ENCODE measurements around the gene RAB3C. TPM values are rescaled to one million over a fixed set of nuclear protein-coding genes. Genes with fewer than 3 reads are reported as not detected.
"Not testable (repeated sequence)": the region's sequence is repeated elsewhere in the genome, so short reads cannot be mapped to it uniquely, and the experiment has no call there.

Gene RAB3C
- total RNA-seq, 1 donor from 2014 or later = not detected

GRCh38 chr5:58548068-58548467 lies 34.8 kb upstream of the RAB3C start:
- no peak overlapping the region for H3K4me3 ChIP-seq (ENCODE audit: low read depth, low read length)
- TF ChIP-seq CTCF (conservative IDR thresholded peaks at IDR 0.05; ENCODE audit: low read depth, low read length) = no peak

GRCh38 chr5:58551492-58551891 lies 31.4 kb upstream of the RAB3C start:
- no peak overlapping the region for H3K4me3 ChIP-seq (ENCODE audit: low read depth, low read length)
- DNase-seq (ENCODE audit: low read depth) = no peak
- no peak for TF ChIP-seq CTCF (conservative IDR thresholded peaks at IDR 0.05; ENCODE audit: low read depth, low read length)

More at GRCh38 chr5:58548068-58548467, 34.8 kb upstream of the RAB3C start:
- no peak for DNase-seq (ENCODE audit: low read depth)

- not testable (repeated sequence) for DNase-seq (ENCODE audit: low read depth); H3K4me3 ChIP-seq (ENCODE audit: low read depth, low read length)
Measured at GRCh38 chr5:58557665-58558338, 25.1 kb upstream of the RAB3C start.

- not testable (repeated sequence) for DNase-seq (ENCODE audit: low read depth)
Measured at GRCh38 chr5:58563016-58563700, 19.7 kb upstream of the RAB3C start.

GRCh38 chr5:58564043-58564832 lies 18.6 kb upstream of the RAB3C start:
- not testable (repeated sequence) for DNase-seq (ENCODE audit: low read depth); H3K4me3 ChIP-seq (ENCODE audit: low read depth, low read length)

More at GRCh38 chr5:58563016-58563700, 19.7 kb upstream of the RAB3C start:
- H3K4me3 ChIP-seq (ENCODE audit: low read depth, low read length) = not testable (repeated sequence)

- TF ChIP-seq CTCF (conservative IDR thresholded peaks at IDR 0.05; ENCODE audit: low read depth, low read length) = no peak
- DNase-seq (ENCODE audit: low read depth) = no peak
- no peak overlapping the region for H3K4me3 ChIP-seq (ENCODE audit: low read depth, low read length)
Measured at GRCh38 chr5:58565033-58565432, 17.8 kb upstream of the RAB3C start.

- H3K4me3 ChIP-seq (ENCODE audit: low read depth, low read length) = no peak overlapping the region
- DNase-seq (ENCODE audit: low read depth) = no peak
Measured at GRCh38 chr5:58571501-58571900, 11.4 kb upstream of the RAB3C start.

GRCh38 chr5:58572973-58573372 lies 9.9 kb upstream of the RAB3C start:
- DNase-seq (ENCODE audit: low read depth); H3K4me3 ChIP-seq (ENCODE audit: low read depth, low read length): not testable (repeated sequence)

More at GRCh38 chr5:58571501-58571900, 11.4 kb upstream of the RAB3C start:
- no peak for TF ChIP-seq CTCF (conservative IDR thresholded peaks at IDR 0.05; ENCODE audit: low read depth, low read length)

GRCh38 chr5:58579781-58580180 lies 3.1 kb upstream of the RAB3C start:
- H3K4me3 ChIP-seq (ENCODE audit: low read depth, low read length) = no peak overlapping the region
- DNase-seq (ENCODE audit: low read depth) = no peak
- TF ChIP-seq CTCF (conservative IDR thresholded peaks at IDR 0.05; ENCODE audit: low read depth, low read length) = no peak
